ENCODE results near the gene FA2H. TPM values are rescaled to one million over a fixed set of nuclear protein-coding genes. Genes with fewer than 3 reads are reported as not detected.

FA2H gene
- total and polyA plus RNA-seq, 2 of the 13 experiments (the other 11 are each of a cell fraction or from before 2014, with no cell fraction given): 0.20 TPM; not detected in 1

GRCh38 chr16:74713876-74714275, 60.7 kb downstream of the FA2H start:
- H3K9ac ChIP-seq (ENCODE audit: insufficient read depth, low read depth, low read length): no peak overlapping the region
- no peak overlapping the region for H2AFZ ChIP-seq (ENCODE audit: low read length)
- peaks cover 14% of the 10 kb centered on the region for H3K4me1 ChIP-seq (ENCODE audit: insufficient read depth, low read length)
- in situ Hi-C loops (cut with HindIII; ENCODE audit: extremely low pct_ligation_motif_present, low pct_unique_long_range_greater_than_20kb): no loop called here
- H4K20me1 ChIP-seq (ENCODE audit: insufficient read depth, low read length): no peaks in the 10 kb centered on the region
- H3K36me3 ChIP-seq (replicated peaks in 1 of 2; ENCODE audit: control insufficient read depth in 1 of 2, insufficient read depth in 2 of 2, low read length in 2 of 2): no peaks in the 10 kb centered on the region
- H3K9me3 ChIP-seq (ENCODE audit: low read length): no peaks in the 10 kb centered on the region
- 9% methylated on average over 9 of the region's 10 CpGs for WGBS (ENCODE audit: low lambda C conversion rate)
- H3K27me3 ChIP-seq (ENCODE audit: control insufficient read depth in 1 of 2, insufficient read depth in 2 of 2, low read length in 2 of 2): peaks cover 20 to 56% of the 10 kb centered on the region in 2 experiments
- BruUV-seq (replicated peaks): no TSS peak
- H3K4me2 ChIP-seq (ENCODE audit: low read depth, low read length): no peak overlapping the region
- ChIA-PET POLR2A (interaction anchor here (1.2 kb wide), 1 partner anchor 13 kb away, joined by 5 read pairs; the partner anchor contains the start of gene MLKL), CTCF (ENCODE audit: low intra/inter-chr PET ratio, low total read pairs) (no interaction called here)
- H3K79me2 ChIP-seq (ENCODE audit: insufficient read depth, low read length): no peaks in the 10 kb centered on the region
- DNase-seq (ENCODE audit: low spot score) (no peak), FAIRE-seq (no peak), ATAC-seq (no peak)
- TF ChIP-seq MBNL3 (CRISPR knock-in tag; conservative IDR thresholded peaks at IDR 0.05) (no peak), MLX (CRISPR knock-in tag; IDR thresholded peaks at IDR 0.05) (no peak), ZNF570 (CRISPR knock-in tag; IDR thresholded peaks at IDR 0.05; ENCODE audit: borderline replicate concordance) (no peak), MED1 (CRISPR knock-in tag; IDR thresholded peaks at IDR 0.05) (no peak), ZFX (CRISPR knock-in tag; IDR thresholded peaks at IDR 0.05; ENCODE audit: low read depth) (no peak), NPAS2 (CRISPR knock-in tag; IDR thresholded peaks at IDR 0.05; ENCODE audit: borderline replicate concordance) (no peak), NFKB2 (CRISPR knock-in tag; IDR thresholded peaks at IDR 0.05; ENCODE audit: borderline replicate concordance) (no peak), ZNF263 (CRISPR knock-in tag; IDR thresholded peaks at IDR 0.05) (no peak), MEIS1 (CRISPR knock-in tag; IDR thresholded peaks at IDR 0.05; ENCODE audit: borderline replicate concordance) (no peak), SKI (IDR thresholded peaks at IDR 0.05; ENCODE audit: partially characterized antibody) (no peak)
- intact Hi-C loops (cut with micrococcal nuclease; ENCODE audit: unreplicated experiment): no loop called here
- H3K4me3 ChIP-seq (replicated peaks in 1 of 3; ENCODE audit: insufficient read depth in 1 of 3, low read depth in 2 of 3, low read length in 3 of 3): no peak overlapping the region
- no peak overlapping the region for H3K27ac ChIP-seq (ENCODE audit: extremely low read length, insufficient read depth, low read length)
